Neural progenitor cell (in vitro differentiated cells): ENCODE results near the gene TSPAN12. TPM values are rescaled to one million over a fixed set of nuclear protein-coding genes. Genes with fewer than 3 reads are reported as not detected.

Experiments used
- DNase-seq: peaks from one replicate; pipeline ENCODE4 v3.0.0-alpha.2; 2016; ENCODE audit warnings: low spot score
- H2AFZ ChIP-seq: fragments of 200-600 bp; sonication (generic); replicated peaks from 2 replicates; pipeline ENCODE4 v1.6.1; 2016; ENCODE audit warnings: antibody characterized with exemption
- H3F3A ChIP-seq: fragments of 200-600 bp; sonication (generic); 2 replicates; pipeline ENCODE4 v1.6.1; 2016; ENCODE audit warnings: antibody characterized with exemption, low read depth
- H3K27ac ChIP-seq: fragments of 200-600 bp; sonication (generic); 2 replicates; pipeline ENCODE4 v1.5.1; 2016; ENCODE audit warnings: mild to moderate bottlenecking
- H3K27me3 ChIP-seq: fragments of 200-600 bp; sonication (generic); 2 replicates; pipeline ENCODE4 v1.6.1; 2016; ENCODE audit warnings: mild to moderate bottlenecking, moderate library complexity
- H3K36me3 ChIP-seq: fragments of 200-600 bp; sonication (generic); 2 replicates; pipeline ENCODE4 v1.5.1; 2016
- H3K4me1 ChIP-seq: fragments of 200-600 bp; sonication (generic); 2 replicates; pipeline ENCODE4 v1.6.1; 2016; ENCODE audit warnings: mixed run types
- H3K4me2 ChIP-seq: fragments of 200-600 bp; sonication (generic); 2 replicates; pipeline ENCODE4 v1.6.1; 2016
- H3K4me3 ChIP-seq: fragments of 200-600 bp; sonication (generic); 2 replicates; pipeline ENCODE4 v1.5.1; 2016
- H3K79me2 ChIP-seq: fragments of 200-600 bp; sonication (generic); 2 replicates; pipeline ENCODE4 v1.6.1; 2016; ENCODE audit warnings: low read depth
- H3K9ac ChIP-seq: fragments of 200-600 bp; sonication (generic); 2 replicates; pipeline ENCODE4 v1.6.1; 2016
- H3K9me3 ChIP-seq: fragments of 200-600 bp; sonication (generic); 2 replicates; pipeline ENCODE4 v1.5.1; 2016; ENCODE audit warnings: low read depth
- H4K20me1 ChIP-seq: fragments of 200-600 bp; sonication (generic); 2 replicates; pipeline ENCODE4 v1.6.1; 2016; ENCODE audit warnings: low read depth
- H3K27ac Mint-ChIP-seq: 3 replicates; pipeline ENCODE4 v1.8.0; 2021; ENCODE audit warnings: mixed read lengths
- H3K27me3 Mint-ChIP-seq: 2 replicates; pipeline ENCODE4 v1.8.0; 2022; ENCODE audit warnings: low read depth, mild to moderate bottlenecking, inconsistent platforms, moderate library complexity, mixed read lengths; ENCODE audit not compliant: insufficient read depth
- H3K36me3 Mint-ChIP-seq: 3 replicates; pipeline ENCODE4 v1.8.0; 2021; ENCODE audit warnings: mixed read lengths
- H3K4me1 Mint-ChIP-seq: 3 replicates; pipeline ENCODE4 v1.8.0; 2021; ENCODE audit warnings: mixed read lengths
- H3K4me3 Mint-ChIP-seq: 3 replicates; pipeline ENCODE4 v1.8.0; 2021; ENCODE audit warnings: mild to moderate bottlenecking, moderate library complexity, mixed read lengths
- H3K9me3 Mint-ChIP-seq: 3 replicates; pipeline ENCODE4 v1.8.0; 2020; ENCODE audit warnings: mixed read lengths
- CTCF ChIP-seq: fragments of 200-600 bp; sonication (generic); IDR thresholded peaks from 2 replicates; pipeline ENCODE4 v1.5.1; 2017; ENCODE audit warnings: antibody characterized with exemption, mild to moderate bottlenecking
- EZH2 ChIP-seq: fragments of 200-600 bp; sonication (generic); IDR thresholded peaks from 2 replicates; pipeline ENCODE4 v1.6.1; 2017; ENCODE audit warnings: antibody characterized with exemption, mild to moderate bottlenecking, moderate library complexity
- EZH2phosphoT487 ChIP-seq: fragments of 200-600 bp; sonication (generic); IDR thresholded peaks from 2 replicates; pipeline ENCODE4 v1.6.1; 2017; ENCODE audit warnings: antibody characterized with exemption
- total RNA-seq: library from RNA; depleted of rRNA; stranded (reverse); fragments of >200 nt; gene quantifications from 2 replicates; pipeline ENCODE4 v1.2.3, GENCODE V29; 2015; ENCODE audit warnings: low replicate concordance

The TSPAN12 gene
- total RNA-seq, 1 donor from 2014 or later = 26.7 TPM

- Histone ChIP-seq H3K4me1 (peaks cover 11% of the 10 kb centered on the region), H4K20me1 (no peaks in the 10 kb centered on the region), H3K4me3 (no peak overlapping the region), H3K4me2 (no peak overlapping the region), H3K9me3 (no peaks in the 10 kb centered on the region), H3K36me3 (no peaks in the 10 kb centered on the region), H3K27me3 (no peaks in the 10 kb centered on the region), H3K9ac (no peak overlapping the region), H3K27ac (no peak overlapping the region), H2AFZ (peak overlapping the region; percentile 46), H3F3A (no peaks in the 10 kb centered on the region), H3K79me2 (no peaks in the 10 kb centered on the region)
- Mint-ChIP-seq H3K27me3 (no peaks in the 10 kb centered on the region), H3K4me1 (peaks cover 4% of the 10 kb centered on the region), H3K9me3 (no peaks in the 10 kb centered on the region), H3K36me3 (no peaks in the 10 kb centered on the region), H3K27ac (no peak overlapping the region), H3K4me3 (no peak overlapping the region)
- no peak for DNase-seq
- TF ChIP-seq EZH2 = no peak
- no peak for TF ChIP-seq CTCF
- no peak for TF ChIP-seq EZH2phosphoT487
These were observed 19.8 kb upstream of the TSPAN12 start for GRCh38 chr7:120877701-120878100.

- H3K36me3 Mint-ChIP-seq = no peaks in the 10 kb centered on the region
- TF ChIP-seq EZH2phosphoT487 = no peak
- TF ChIP-seq EZH2 = no peak
- TF ChIP-seq CTCF = no peak
- Histone ChIP-seq H3K4me3 (no peak overlapping the region), H3K27ac (no peak overlapping the region), H3K9ac (no peak overlapping the region), H3F3A (no peaks in the 10 kb centered on the region), H2AFZ (no peak overlapping the region), H3K79me2 (no peaks in the 10 kb centered on the region), H3K36me3 (no peaks in the 10 kb centered on the region), H3K4me1 (peaks cover 11% of the 10 kb centered on the region), H4K20me1 (no peaks in the 10 kb centered on the region), H3K27me3 (no peaks in the 10 kb centered on the region), H3K9me3 (no peaks in the 10 kb centered on the region), H3K4me2 (no peak overlapping the region)
- no peaks in the 10 kb centered on the region for H3K27me3 Mint-ChIP-seq
- no peak for DNase-seq
- no peak overlapping the region for H3K27ac Mint-ChIP-seq
- H3K4me1 Mint-ChIP-seq = peaks cover 4% of the 10 kb centered on the region
- no peaks in the 10 kb centered on the region for H3K9me3 Mint-ChIP-seq
- no peak overlapping the region for H3K4me3 Mint-ChIP-seq
These were observed 19.0 kb upstream of the TSPAN12 start for GRCh38 chr7:120876922-120877321.

- Histone ChIP-seq H3K4me2 (no peak overlapping the region), H3K9ac (no peak overlapping the region), H3K79me2 (no peaks in the 10 kb centered on the region), H3K4me3 (no peak overlapping the region), H2AFZ (no peak overlapping the region), H3K4me1 (peaks cover 11% of the 10 kb centered on the region), H3F3A (no peaks in the 10 kb centered on the region), H3K27me3 (no peaks in the 10 kb centered on the region), H3K36me3 (no peaks in the 10 kb centered on the region), H3K27ac (no peak overlapping the region), H3K9me3 (no peaks in the 10 kb centered on the region), H4K20me1 (no peaks in the 10 kb centered on the region)
- H3K27me3 Mint-ChIP-seq = no peaks in the 10 kb centered on the region
- no peak for DNase-seq
- H3K27ac Mint-ChIP-seq = no peak overlapping the region
- no peak overlapping the region for H3K4me3 Mint-ChIP-seq
- no peaks in the 10 kb centered on the region for H3K36me3 Mint-ChIP-seq
- peaks cover 4% of the 10 kb centered on the region for H3K4me1 Mint-ChIP-seq
- no peaks in the 10 kb centered on the region for H3K9me3 Mint-ChIP-seq
- no peak for TF ChIP-seq EZH2
These were observed 16.8 kb upstream of the TSPAN12 start for GRCh38 chr7:120874722-120875121.

DNA sequence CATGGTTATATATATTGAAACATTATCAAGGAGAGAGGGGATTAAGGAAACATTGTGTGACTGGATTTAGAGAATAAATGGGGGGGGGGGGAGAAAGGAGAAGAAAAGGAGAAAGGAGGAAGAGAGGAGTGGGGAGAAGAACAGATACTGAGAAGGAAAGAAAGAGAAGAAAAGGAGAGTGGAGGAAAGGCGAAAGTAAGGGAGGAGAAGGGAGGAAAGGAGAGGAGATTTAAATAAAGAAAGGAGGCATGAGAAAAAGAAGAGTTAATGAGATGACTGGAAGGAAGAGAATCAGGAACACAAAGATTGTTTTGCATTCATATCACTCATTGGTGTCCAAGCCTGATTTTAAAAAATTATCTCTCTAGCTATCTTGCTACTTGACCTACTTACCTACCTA, 16.1 kb upstream of the TSPAN12 start:
- Mint-ChIP-seq H3K9me3 (no peaks in the 10 kb centered on the region), H3K4me3 (no peak overlapping the region), H3K4me1 (peaks cover 4% of the 10 kb centered on the region), H3K27me3 (no peaks in the 10 kb centered on the region), H3K36me3 (no peaks in the 10 kb centered on the region), H3K27ac (no peak overlapping the region)
- no peak for TF ChIP-seq EZH2
- TF ChIP-seq EZH2phosphoT487 = no peak
- TF ChIP-seq CTCF = no peak
- no peak overlapping the region for H2AFZ ChIP-seq
- no peak overlapping the region for H3K27ac ChIP-seq
- H3F3A ChIP-seq = no peaks in the 10 kb centered on the region
- no peaks in the 10 kb centered on the region for H3K79me2 ChIP-seq
- H3K4me1 ChIP-seq = peaks cover 11% of the 10 kb centered on the region
- H3K27me3 ChIP-seq = no peaks in the 10 kb centered on the region
- no peaks in the 10 kb centered on the region for H3K9me3 ChIP-seq
- H4K20me1 ChIP-seq = no peaks in the 10 kb centered on the region
- no peak for DNase-seq
- peak overlapping the region; percentile 20 for H3K4me2 ChIP-seq
- H3K36me3 ChIP-seq = no peaks in the 10 kb centered on the region
- no peak overlapping the region for H3K4me3 ChIP-seq
- H3K9ac ChIP-seq = no peak overlapping the region
